Mesothelial cell of epicardium (in vitro differentiated cells): Measurements from ENCODE around the gene PLCB1. TPM values are rescaled to one million over a fixed set of nuclear protein-coding genes. Genes with fewer than 3 reads are reported as not detected.

Experiments
- DNase-seq, 2 experiments: peaks; one replicate each; pipeline ENCODE4 v3.0.0; 2021; ENCODE audit warnings: low spot score in 2 of 2; ENCODE audit not compliant: unreplicated experiment in 2 of 2
- H3K27ac Mint-ChIP-seq: 2 replicates; pipeline ENCODE4 v1.8.0; 2021; ENCODE audit warnings: mixed read lengths
- H3K27me3 Mint-ChIP-seq: 2 replicates; pipeline ENCODE4 v1.8.0; 2021; ENCODE audit warnings: low read depth, mixed read lengths
- H3K36me3 Mint-ChIP-seq: 2 replicates; pipeline ENCODE4 v1.8.0; 2021; ENCODE audit warnings: mixed read lengths
- H3K4me1 Mint-ChIP-seq: 2 replicates; pipeline ENCODE4 v1.8.0; 2021; ENCODE audit warnings: mixed read lengths
- H3K4me3 Mint-ChIP-seq: 2 replicates; pipeline ENCODE4 v1.8.0; 2021; ENCODE audit warnings: mild to moderate bottlenecking, moderate library complexity, mixed read lengths
- H3K9me3 Mint-ChIP-seq: 2 replicates; pipeline ENCODE4 v1.8.0; 2021; ENCODE audit warnings: mixed read lengths
- CTCF ChIP-seq: fragments of 200-600 bp; sonication (generic); IDR thresholded peaks from one replicate; pipeline ENCODE4 v1.5.0; 2021; ENCODE audit warnings: antibody characterized with exemption; ENCODE audit not compliant: unreplicated experiment
- total RNA-seq: library from RNA; stranded (reverse); gene quantifications from 3 replicates; pipeline ENCODE4 v1.2.1, GENCODE V29; 2021

The PLCB1 gene
- total RNA-seq, 1 donor from 2014 or later, result 41.5 TPM

GRCh38 chr20:8663424-8663823 lies 531.4 kb downstream of the PLCB1 start:
- Mint-ChIP-seq H3K4me1 (no peaks in the 10 kb centered on the region), H3K9me3 (no peaks in the 10 kb centered on the region), H3K27ac (no peak overlapping the region), H3K27me3 (no peaks in the 10 kb centered on the region), H3K4me3 (no peak overlapping the region), H3K36me3 (peaks cover 6% of the 10 kb centered on the region)
- TF ChIP-seq CTCF, result no peak
- no peak for DNase-seq

- H3K27ac Mint-ChIP-seq, result no peak overlapping the region
- TF ChIP-seq CTCF, result no peak
- no peak overlapping the region for H3K4me3 Mint-ChIP-seq
- H3K36me3 Mint-ChIP-seq, result peaks cover 6% of the 10 kb centered on the region
- H3K9me3 Mint-ChIP-seq, result no peaks in the 10 kb centered on the region
- DNase-seq, result no peak
- no peaks in the 10 kb centered on the region for H3K27me3 Mint-ChIP-seq
- H3K4me1 Mint-ChIP-seq, result no peaks in the 10 kb centered on the region
Measured at GRCh38 chr20:8664778-8665177, 532.7 kb downstream of the PLCB1 start.

GRCh38 chr20:8667306-8667705 lies 535.2 kb downstream of the PLCB1 start:
- Mint-ChIP-seq H3K27ac (no peak overlapping the region), H3K36me3 (peaks cover 3% of the 10 kb centered on the region)

GRCh38 chr20:8670207-8670892 lies 538.3 kb downstream of the PLCB1 start:
- no peak overlapping the region for H3K4me3 Mint-ChIP-seq
- H3K9me3 Mint-ChIP-seq, result peaks cover under 1% of the 10 kb centered on the region
- peaks cover 15% of the 10 kb centered on the region for H3K36me3 Mint-ChIP-seq
- no peaks in the 10 kb centered on the region for H3K4me1 Mint-ChIP-seq
- no peak for DNase-seq
- no peak overlapping the region for H3K27ac Mint-ChIP-seq
- no peak for TF ChIP-seq CTCF
- H3K27me3 Mint-ChIP-seq, result no peaks in the 10 kb centered on the region

More at GRCh38 chr20:8667306-8667705, 535.2 kb downstream of the PLCB1 start:
- TF ChIP-seq CTCF, result no peak
- H3K4me1 Mint-ChIP-seq, result no peaks in the 10 kb centered on the region
- H3K27me3 Mint-ChIP-seq, result no peaks in the 10 kb centered on the region
- no peaks in the 10 kb centered on the region for H3K9me3 Mint-ChIP-seq
- DNase-seq, result no peak
- H3K4me3 Mint-ChIP-seq, result no peak overlapping the region

- Mint-ChIP-seq H3K4me3 (no peak overlapping the region), H3K27me3 (no peaks in the 10 kb centered on the region), H3K4me1 (no peaks in the 10 kb centered on the region), H3K27ac (no peak overlapping the region), H3K36me3 (peaks cover 20% of the 10 kb centered on the region), H3K9me3 (peaks cover 5% of the 10 kb centered on the region)
- TF ChIP-seq CTCF, result no peak
- no peak for DNase-seq
Measured at GRCh38 chr20:8670893-8671215, 538.8 kb downstream of the PLCB1 start.
